Peyer's patch (tissue), 4 donors: ENCODE measurements around the gene MAP1LC3B2.

Experiments
- CTCF ChIP-seq, 6 experiments: fragments of 450-650 bp in 4 of 6; fragments of 200-600 bp in 2 of 6; sonication (generic) in 1 of 6; IDR thresholded peaks; one replicate each; pipeline ENCODE4 v1.5.1; 2017 to 2019; ENCODE audit warnings: antibody characterized with exemption in 6 of 6, mild to moderate bottlenecking in 3 of 6, moderate library complexity in 1 of 6
- POLR2A ChIP-seq, 2 donors: fragments of 450-650 bp; IDR thresholded peaks; one replicate each; pipeline ENCODE4 v1.5.1; 2017; ENCODE audit warnings: antibody characterized with exemption in 2 of 2, mild to moderate bottlenecking in 2 of 2, moderate library complexity in 2 of 2

GRCh38 chr12:116583129-116583694 is 24.0 kb downstream of the MAP1LC3B2 start:
- TF ChIP-seq CTCF (IDR thresholded peaks at IDR 0.05) (no peak), POLR2A (IDR thresholded peaks at IDR 0.05) (no peak)
